ENCODE data around the gene SUSD3.

- TF ChIP-seq POLR2A (IDR thresholded peaks at IDR 0.05; ENCODE audit: low read depth, low read length) (no peak), POU2F2 (IDR thresholded peaks at IDR 0.05; ENCODE audit: low read depth, low read length) (no peak)
Measured at GRCh38 chr9:93111371-93112115, 53.0 kb downstream of the SUSD3 start.

All from GM12891 (cell line).